Stimulated activated CD4-positive, alpha-beta T cell treated with anti-CD3 and anti-CD28 coated beads, Interleukin-1b, Interleukin-23, amount 100 ng/mL, for 1 hour (primary cell): ENCODE results near the gene LRRN3.

Experiments used
- DNase-seq, 2 donors: peaks; one replicate each; pipeline ENCODE4 v3.0.0-alpha.2; 2020; ENCODE audit warnings: low read depth in 2 of 2

The LRRN3 gene

GRCh38 chr7:111077001-111077400, 13.9 kb upstream of the LRRN3 start:
- DNase-seq = no peak

- DNase-seq = no peak
Observed at GRCh38 chr7:111080495-111081105, 10.3 kb upstream of the LRRN3 start.

GRCh38 chr7:111081546-111082267, 9.2 kb upstream of the LRRN3 start:
- no peak for DNase-seq

GRCh38 chr7:111082351-111082750, 8.6 kb upstream of the LRRN3 start:
- no peak for DNase-seq

GRCh38 chr7:111083413-111083812, 7.5 kb upstream of the LRRN3 start:
- DNase-seq = no peak

GRCh38 chr7:111085356-111085755, 5.6 kb upstream of the LRRN3 start:
- DNase-seq = no peak

- DNase-seq = no peak
Observed at GRCh38 chr7:111086532-111086931, 4.4 kb upstream of the LRRN3 start.

- DNase-seq = no peak
Observed at GRCh38 chr7:111088328-111088727, 2.6 kb upstream of the LRRN3 start.

- no peak for DNase-seq
Observed at GRCh38 chr7:111089822-111090426, 1.0 kb upstream of the LRRN3 start.

GRCh38 chr7:111091593-111092358, 849 bp downstream of the LRRN3 start:
- DNase-seq = no peak

GRCh38 chr7:111092406-111093236, 1.7 kb downstream of the LRRN3 start:
- DNase-seq = no peak

GRCh38 chr7:111093496-111093895, 2.6 kb downstream of the LRRN3 start:
- DNase-seq = no peak

- DNase-seq = no peak
Observed at GRCh38 chr7:111094419-111094818, 3.5 kb downstream of the LRRN3 start.

GRCh38 chr7:111096997-111097396, 6.1 kb downstream of the LRRN3 start:
- DNase-seq = no peak

GRCh38 chr7:111098011-111098925, 7.3 kb downstream of the LRRN3 start:
- DNase-seq = peak in 1 of 2 donors; percentile 29

GRCh38 chr7:111098926-111099250, 8.0 kb downstream of the LRRN3 start:
- DNase-seq = no peak

GRCh38 chr7:111101856-111102646, 11.1 kb downstream of the LRRN3 start:
- no peak for DNase-seq

GRCh38 chr7:111103136-111103535, 12.2 kb downstream of the LRRN3 start:
- DNase-seq = no peak

GRCh38 chr7:111103678-111104274, 12.8 kb downstream of the LRRN3 start:
- DNase-seq = no peak
